ENCODE data around the gene RIC8A.

DNA sequence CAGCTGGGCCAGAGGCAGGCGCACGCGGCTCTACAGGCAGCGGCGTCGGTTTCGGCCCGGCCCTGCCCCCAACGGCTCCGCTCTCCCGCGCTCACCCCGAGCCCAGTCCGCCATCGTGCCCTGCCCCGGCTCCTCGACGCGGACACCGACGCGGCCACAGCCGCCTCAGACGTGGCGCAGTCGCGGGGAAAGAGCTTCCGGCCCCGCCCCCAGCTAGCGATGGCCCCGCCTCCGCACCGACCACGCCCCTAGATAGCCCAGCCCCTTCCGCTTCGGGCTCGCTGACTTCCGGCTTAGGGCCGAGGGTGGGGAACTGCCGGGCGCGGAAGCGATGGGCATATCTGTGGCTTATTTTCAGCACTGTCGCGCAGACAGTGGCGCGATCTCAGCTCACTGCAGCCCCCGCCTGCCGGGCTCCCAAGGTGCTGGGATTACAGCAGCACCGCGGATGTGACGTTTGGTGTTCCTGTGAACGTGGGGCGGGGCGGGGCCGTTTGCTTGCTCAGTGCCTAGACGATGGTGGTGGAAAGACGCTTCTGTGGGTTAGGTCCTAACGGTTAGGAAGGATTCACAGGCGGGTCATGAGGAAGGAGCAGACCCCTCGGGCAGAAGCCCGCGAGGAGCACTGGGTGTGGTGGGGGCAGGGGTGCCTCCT, at the start of gene RIC8A, which contains the start of gene BET1L:
- TF ChIP-seq, protein P1, sequence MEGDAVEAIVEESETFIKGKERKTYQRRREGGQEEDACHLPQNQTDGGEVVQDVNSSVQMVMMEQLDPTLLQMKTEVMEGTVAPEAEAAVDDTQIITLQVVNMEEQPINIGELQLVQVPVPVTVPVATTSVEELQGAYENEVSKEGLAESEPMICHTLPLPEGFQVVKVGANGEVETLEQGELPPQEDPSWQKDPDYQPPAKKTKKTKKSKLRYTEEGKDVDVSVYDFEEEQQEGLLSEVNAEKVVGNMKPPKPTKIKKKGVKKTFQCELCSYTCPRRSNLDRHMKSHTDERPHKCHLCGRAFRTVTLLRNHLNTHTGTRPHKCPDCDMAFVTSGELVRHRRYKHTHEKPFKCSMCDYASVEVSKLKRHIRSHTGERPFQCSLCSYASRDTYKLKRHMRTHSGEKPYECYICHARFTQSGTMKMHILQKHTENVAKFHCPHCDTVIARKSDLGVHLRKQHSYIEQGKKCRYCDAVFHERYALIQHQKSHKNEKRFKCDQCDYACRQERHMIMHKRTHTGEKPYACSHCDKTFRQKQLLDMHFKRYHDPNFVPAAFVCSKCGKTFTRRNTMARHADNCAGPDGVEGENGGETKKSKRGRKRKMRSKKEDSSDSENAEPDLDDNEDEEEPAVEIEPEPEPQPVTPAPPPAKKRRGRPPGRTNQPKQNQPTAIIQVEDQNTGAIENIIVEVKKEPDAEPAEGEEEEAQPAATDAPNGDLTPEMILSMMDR (IDR thresholded peaks at IDR 0.05; ENCODE audit: low read depth, low read length, missing input control): no peak
- TF ChIP-seq RAD21 (IDR thresholded peaks at IDR 0.05) (no peak), GABPA (IDR thresholded peaks at IDR 0.05 in 1 of 2, conservative IDR thresholded peaks at IDR 0.05 in 1 of 2) (peak; percentile 87 to 96), TAF1 (conservative IDR thresholded peaks at IDR 0.05) (peak; percentile 22), FOXA2 (IDR thresholded peaks at IDR 0.05) (no peak), SP1 (IDR thresholded peaks at IDR 0.05) (peak; percentile 78)
- TF ChIP-seq, protein P2, sequence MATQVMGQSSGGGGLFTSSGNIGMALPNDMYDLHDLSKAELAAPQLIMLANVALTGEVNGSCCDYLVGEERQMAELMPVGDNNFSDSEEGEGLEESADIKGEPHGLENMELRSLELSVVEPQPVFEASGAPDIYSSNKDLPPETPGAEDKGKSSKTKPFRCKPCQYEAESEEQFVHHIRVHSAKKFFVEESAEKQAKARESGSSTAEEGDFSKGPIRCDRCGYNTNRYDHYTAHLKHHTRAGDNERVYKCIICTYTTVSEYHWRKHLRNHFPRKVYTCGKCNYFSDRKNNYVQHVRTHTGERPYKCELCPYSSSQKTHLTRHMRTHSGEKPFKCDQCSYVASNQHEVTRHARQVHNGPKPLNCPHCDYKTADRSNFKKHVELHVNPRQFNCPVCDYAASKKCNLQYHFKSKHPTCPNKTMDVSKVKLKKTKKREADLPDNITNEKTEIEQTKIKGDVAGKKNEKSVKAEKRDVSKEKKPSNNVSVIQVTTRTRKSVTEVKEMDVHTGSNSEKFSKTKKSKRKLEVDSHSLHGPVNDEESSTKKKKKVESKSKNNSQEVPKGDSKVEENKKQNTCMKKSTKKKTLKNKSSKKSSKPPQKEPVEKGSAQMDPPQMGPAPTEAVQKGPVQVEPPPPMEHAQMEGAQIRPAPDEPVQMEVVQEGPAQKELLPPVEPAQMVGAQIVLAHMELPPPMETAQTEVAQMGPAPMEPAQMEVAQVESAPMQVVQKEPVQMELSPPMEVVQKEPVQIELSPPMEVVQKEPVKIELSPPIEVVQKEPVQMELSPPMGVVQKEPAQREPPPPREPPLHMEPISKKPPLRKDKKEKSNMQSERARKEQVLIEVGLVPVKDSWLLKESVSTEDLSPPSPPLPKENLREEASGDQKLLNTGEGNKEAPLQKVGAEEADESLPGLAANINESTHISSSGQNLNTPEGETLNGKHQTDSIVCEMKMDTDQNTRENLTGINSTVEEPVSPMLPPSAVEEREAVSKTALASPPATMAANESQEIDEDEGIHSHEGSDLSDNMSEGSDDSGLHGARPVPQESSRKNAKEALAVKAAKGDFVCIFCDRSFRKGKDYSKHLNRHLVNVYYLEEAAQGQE (IDR thresholded peaks at IDR 0.05): peak; percentile 68

Measured in liver (tissue), 3 donors.